HepG2 (cell line): ENCODE measurements around the gene TRPM1. TPM values are rescaled to one million over a fixed set of nuclear protein-coding genes. Genes with fewer than 3 reads are reported as not detected.

ENCODE experiments used
- ATAC-seq: fragments of 200-7000 bp; cut with Tn5 transposase; 3 replicates; pipeline ENCODE4 v1.9.1; 2020; ENCODE audit warnings: mild to moderate bottlenecking, moderate library complexity
- BruUV-seq: library from RNA; stranded (reverse); fragments of 400-500 nt; replicated peaks from 2 replicates; lab custom pipeline; 2021; lab: Mats Ljungman, UMichigan
- CTCF ChIA-PET: fragments of 300-600 bp; formaldehyde crosslinking; extraction: SDS; loops from one replicate; lab custom pipeline; 2021; ENCODE audit warnings: low total read pairs, inconsistent platforms, low intra/inter-chr PET ratio; lab: Yijun Ruan, JAX
- POLR2A ChIA-PET: fragments of 350-600 bp; sonication (Branson Sonifier 250); formaldehyde crosslinking; loops from one replicate; lab custom pipeline; 2020; ENCODE audit warnings: antibody characterized with exemption, inconsistent platforms; lab: Yijun Ruan, JAX
- DNase-seq: peaks from one replicate; pipeline ENCODE4 v3.0.0-alpha.2; 2015; ENCODE audit warnings: low spot score
- FAIRE-seq: peaks from 3 replicates; lab custom pipeline; 2011; peaks lifted over from hg19 to GRCh38; lab: Jason Lieb, UNC
- H2AFZ ChIP-seq: one replicate; pipeline ENCODE4 v1.6.1; 2011; ENCODE audit warnings: low read length, inconsistent platforms
- H3K27ac ChIP-seq: fragments of 300-600 bp; 3 replicates; pipeline ENCODE4 v1.8.0; 2011; ENCODE audit warnings: mixed run types, mild to moderate bottlenecking, mixed read lengths, low read length, inconsistent platforms; ENCODE audit not compliant: insufficient read depth; ENCODE audit errors: extremely low read length
- H3K27me3 ChIP-seq, 2 experiments: fragments of 200-600 bp in 1 of 2; 2 replicates in 1 of 2; 3 replicates in 1 of 2; pipeline versions ENCODE4 v1.6.0 to v1.8.0; 2011; ENCODE audit warnings: low read length in 2 of 2, mild to moderate bottlenecking in 2 of 2, moderate library complexity in 2 of 2, inconsistent platforms in 1 of 2; ENCODE audit not compliant: insufficient read depth in 2 of 2, control insufficient read depth in 1 of 2
- H3K36me3 ChIP-seq, 2 experiments: fragments of 200-600 bp in 1 of 2; replicated peaks in 1 of 2; 2 replicates in 1 of 2; 3 replicates in 1 of 2; pipeline versions ENCODE4 v1.5.1 to v1.8.0; 2011; ENCODE audit warnings: low read length in 2 of 2, inconsistent platforms in 1 of 2; ENCODE audit not compliant: insufficient read depth in 2 of 2, control insufficient read depth in 1 of 2
- H3K4me1 ChIP-seq: 2 replicates; pipeline ENCODE4 v1.5.1; 2012; ENCODE audit warnings: low read length, inconsistent platforms; ENCODE audit not compliant: insufficient read depth
- H3K4me2 ChIP-seq: 2 replicates; pipeline ENCODE4 v1.6.0; 2011; ENCODE audit warnings: low read depth, low read length, inconsistent platforms
- H3K4me3 ChIP-seq, 3 experiments: fragments of 200-600 bp in 1 of 3; sonication (generic), shearing (Covaris generic) in 1 of 3; replicated peaks in 1 of 3; 2 replicates each; pipeline ENCODE4 v1.5.1; 2011 to 2016; ENCODE audit warnings: low read length in 3 of 3, inconsistent platforms in 2 of 3, low read depth in 2 of 3, mild to moderate bottlenecking in 2 of 3, control low read depth in 1 of 3, mixed read lengths in 1 of 3; ENCODE audit not compliant: insufficient read depth in 1 of 3
- H3K79me2 ChIP-seq: one replicate; pipeline ENCODE4 v1.6.1; 2011; ENCODE audit warnings: low read length, inconsistent platforms; ENCODE audit not compliant: insufficient read depth
- H3K9ac ChIP-seq: 2 replicates; pipeline ENCODE4 v1.6.0; 2011; ENCODE audit warnings: mild to moderate bottlenecking, low read depth, low read length, inconsistent platforms; ENCODE audit not compliant: insufficient read depth
- H3K9me3 ChIP-seq: 2 replicates; pipeline ENCODE4 v1.5.1; 2012; ENCODE audit warnings: mild to moderate bottlenecking, low read length
- H4K20me1 ChIP-seq: 2 replicates; pipeline ENCODE4 v1.6.0; 2011; ENCODE audit warnings: inconsistent platforms, mild to moderate bottlenecking, low read length, moderate library complexity; ENCODE audit not compliant: insufficient read depth
- ARNT ChIP-seq: fragments of 450-650 bp; IDR thresholded peaks from 2 replicates; pipeline ENCODE4 v1.6.1; 2017
- ATF7-NPFF ChIP-seq: sonication (generic); formaldehyde crosslinking; IDR thresholded peaks from 2 replicates; pipeline ENCODE4 v1.8.1; 2023; ENCODE audit warnings: mild to moderate bottlenecking, low read depth, missing genetic modification reagents, moderate library complexity
- EEA1 ChIP-seq: sonication (generic); formaldehyde crosslinking; IDR thresholded peaks from 2 replicates; pipeline ENCODE4 v1.5.1; 2020; ENCODE audit warnings: mild to moderate bottlenecking, missing genetic modification reagents, borderline replicate concordance
- EHMT2 ChIP-seq: fragments of 200-600 bp; sonication (generic); IDR thresholded peaks from 2 replicates; pipeline ENCODE4 v1.7.0; 2017; ENCODE audit warnings: antibody characterized with exemption, low read depth, low read length, borderline replicate concordance
- GMEB2 ChIP-seq: IDR thresholded peaks from 2 replicates; pipeline ENCODE4 v1.6.1; 2016; ENCODE audit warnings: missing biosample characterization, missing genetic modification reagents, low read depth
- NR2F6 ChIP-seq, 2 experiments: IDR thresholded peaks; 2 replicates each; pipeline ENCODE4 v1.6.1; 2016; ENCODE audit warnings: antibody characterized with exemption in 1 of 2, mild to moderate bottlenecking in 1 of 2
- SOX5 ChIP-seq: IDR thresholded peaks from 2 replicates; pipeline ENCODE4 v1.6.1; 2016; ENCODE audit warnings: borderline replicate concordance
- SPEN ChIP-seq: sonication (generic); formaldehyde crosslinking; IDR thresholded peaks from 2 replicates; pipeline ENCODE4 v1.5.1; 2020; ENCODE audit warnings: low read depth, mild to moderate bottlenecking, missing genetic modification reagents
- ZBTB21 ChIP-seq: sonication (generic); formaldehyde crosslinking; IDR thresholded peaks from 2 replicates; pipeline ENCODE4 v1.4.0; 2020; ENCODE audit warnings: missing genetic modification reagents
- ZNF225 ChIP-seq: sonication (generic); formaldehyde crosslinking; IDR thresholded peaks from 2 replicates; pipeline ENCODE4 v1.4.0; 2020; ENCODE audit warnings: mild to moderate bottlenecking, missing genetic modification reagents
- ZNF530 ChIP-seq: sonication (generic); formaldehyde crosslinking; IDR thresholded peaks from 2 replicates; pipeline ENCODE4 v1.5.0; 2020; ENCODE audit warnings: low read depth, mild to moderate bottlenecking, missing genetic modification reagents
- ZNF570 ChIP-seq: sonication (generic); formaldehyde crosslinking; IDR thresholded peaks from 2 replicates; pipeline ENCODE4 v1.4.0; 2020; ENCODE audit warnings: mild to moderate bottlenecking, missing genetic modification reagents, borderline replicate concordance
- ZNF639 ChIP-seq: conservative IDR thresholded peaks from 2 replicates; pipeline ENCODE4 v1.6.1; 2018; ENCODE audit warnings: missing genetic modification reagents
- ZNF792 ChIP-seq: IDR thresholded peaks from 2 replicates; pipeline ENCODE4 v1.6.1; 2016
- whole genome bisulfite sequencing: methylation state at CpG from one replicate; pipeline ENCODE4 v1.1.6; 2017; ENCODE audit warnings: low lambda C conversion rate; 5-methylcytosine and 5-hydroxymethylcytosine counted together
- in situ Hi-C: cut with HindIII; loops from 2 replicates; pipeline ENCODE4 v1.10.0; 2017; ENCODE audit warnings: low pct_unique_long_range_greater_than_20kb; ENCODE audit not compliant: extremely low pct_ligation_motif_present
- intact Hi-C: fragments of 100-400 bp; cut with micrococcal nuclease; formaldehyde crosslinking; loops from one replicate; pipeline ENCODE4 v1.10.0; 2022; ENCODE audit not compliant: unreplicated experiment
- polyA plus RNA-seq, 8 experiments: library from polyadenylated mRNA; depleted of rRNA in 3 of 8; stranded (reverse) in 7 of 8; unstranded in 1 of 8; fragments of >200 nt; fragmentation: Illumina TruSeq in 4 of 8; extraction: Trizol in 4 of 8; gene quantifications; 2 replicates each; pipeline versions ENCODE4 v1.2.1 to v1.2.3, GENCODE V29; 2011 to 2016; ENCODE audit warnings: low read depth in 4 of 8, missing spikeins in 1 of 8, mixed read lengths in 1 of 8; ENCODE audit not compliant: insufficient read depth in 1 of 8
- total RNA-seq, 5 experiments: library from RNA; depleted of rRNA; stranded (reverse); fragments of >200 nt; fragmentation: Illumina TruSeq; extraction: Trizol; gene quantifications; 2 replicates each; pipeline ENCODE4 v1.2.3, GENCODE V29; 2016; ENCODE audit warnings: low read depth in 1 of 5

TRPM1 gene
- total and polyA plus RNA-seq, 2 of the 13 experiments (the other 11 are each of a cell fraction or from before 2014, with no cell fraction given): not detected

GRCh38 chr15:31079519-31079918 is 22.0 kb downstream of the TRPM1 start:
- no peak for ATAC-seq
- no peak overlapping the region for H3K4me2 ChIP-seq
- H3K79me2 ChIP-seq: no peaks in the 10 kb centered on the region
- in situ Hi-C loops (no loop called here), intact Hi-C loops (no loop called here)
- TF ChIP-seq ZNF530 (CRISPR knock-in tag): no peak
- TF ChIP-seq ARNT: no peak
- TF ChIP-seq EHMT2: no peak
- TF ChIP-seq NR2F6 (IDR thresholded peaks at IDR 0.05): no peak
- no peak for TF ChIP-seq NR2F6 (CRISPR knock-in tag; IDR thresholded peaks at IDR 0.05)
- no peak for TF ChIP-seq ZNF792 (CRISPR knock-in tag)
- TF ChIP-seq EEA1: no peak
- TF ChIP-seq SOX5 (CRISPR knock-in tag): no peak
- TF ChIP-seq ZBTB21 (CRISPR knock-in tag): no peak
- TF ChIP-seq GMEB2 (CRISPR knock-in tag): no peak
- TF ChIP-seq ATF7-NPFF (CRISPR knock-in tag): no peak
- no peak for TF ChIP-seq ZNF639 (CRISPR knock-in tag)
- TF ChIP-seq SPEN (CRISPR knock-in tag): no peak
- TF ChIP-seq ZNF225 (CRISPR knock-in tag): no peak
- no peak for TF ChIP-seq ZNF570 (CRISPR knock-in tag)
- no peaks in the 10 kb centered on the region for H3K36me3 ChIP-seq
- H3K9me3 ChIP-seq: no peaks in the 10 kb centered on the region
- FAIRE-seq: no peak
- H4K20me1 ChIP-seq: no peaks in the 10 kb centered on the region
- 54% methylated on average over 2 of the region's 2 CpGs for WGBS
- no peak overlapping the region for H3K4me3 ChIP-seq
- H3K27me3 ChIP-seq: no peaks in the 10 kb centered on the region; a peak in 2 of 5 replicates
- ChIA-PET CTCF (no interaction called here), POLR2A (no interaction called here)
- no TSS peak for BruUV-seq
- no peak for DNase-seq
- no peak overlapping the region for H2AFZ ChIP-seq
- no peak overlapping the region for H3K9ac ChIP-seq
- H3K4me1 ChIP-seq: peaks cover 32% of the 10 kb centered on the region
- H3K27ac ChIP-seq: no peak overlapping the region
